B cell (primary cell): ENCODE results near the gene TMEM154. TPM values are rescaled to one million over a fixed set of nuclear protein-coding genes. Genes with fewer than 3 reads are reported as not detected.

ENCODE experiments used
- ATAC-seq: fragments of 200-7000 bp; cut with Tn5 transposase; one replicate; pipeline ENCODE4 v1.10.0; 2021; ENCODE audit warnings: low read depth, mild to moderate bottlenecking, moderate number of reproducible peaks, moderate library complexity
- CTCF ChIA-PET: fragments of 350-600 bp; sonication (Branson Sonifier 250); formaldehyde crosslinking; loops from one replicate; lab custom pipeline; 2021; ENCODE audit warnings: antibody characterized with exemption, inconsistent platforms; lab: Charles Lee
- POLR2A ChIA-PET: fragments of 350-600 bp; sonication (Branson Sonifier 250); formaldehyde crosslinking; loops from one replicate; lab custom pipeline; 2021; ENCODE audit warnings: antibody characterized with exemption; lab: Charles Lee
- DNase-seq: peaks from one replicate; pipeline ENCODE4 v3.0.0; 2013
- H2AFZ ChIP-seq: 2 replicates; pipeline ENCODE4 v1.6.1; 2012; ENCODE audit warnings: mild to moderate bottlenecking, low read depth, low read length; ENCODE audit not compliant: insufficient read depth, poor library complexity, severe bottlenecking
- H3K27ac ChIP-seq, 2 donors: 1 replicate in 1 of 2; 2 replicates in 1 of 2; pipeline ENCODE4 v1.5.1; 2012 to 2013; ENCODE audit warnings: low read length in 2 of 2, mild to moderate bottlenecking in 2 of 2, moderate library complexity in 1 of 2
- H3K27me3 ChIP-seq, 4 experiments: fragments of 200-600 bp in 1 of 4; sonication (generic) in 1 of 4; replicated peaks in 1 of 4; 1 replicate in 2 of 4; 2 replicates in 2 of 4; pipeline versions ENCODE4 v1.6.1 to v1.7.0; 2013 to 2016; ENCODE audit warnings: low read length in 3 of 4, mild to moderate bottlenecking in 2 of 4, mixed read lengths in 1 of 4, moderate library complexity in 1 of 4; ENCODE audit not compliant: insufficient read depth in 4 of 4, control insufficient read depth in 3 of 4; ENCODE audit errors: control extremely low read depth in 1 of 4
- H3K36me3 ChIP-seq, 2 experiments: replicated peaks in 1 of 2; 1 replicate in 1 of 2; 2 replicates in 1 of 2; pipeline versions ENCODE4 v1.6.1 to v1.7.1; 2013; ENCODE audit warnings: low read length in 1 of 2; ENCODE audit not compliant: insufficient read depth in 2 of 2, control insufficient read depth in 1 of 2; ENCODE audit errors: control extremely low read depth in 1 of 2, extremely low read depth in 1 of 2
- H3K4me1 ChIP-seq, 2 donors: fragments of 200-600 bp in 1 of 2; sonication (generic) in 1 of 2; 1 replicate in 1 of 2; 2 replicates in 1 of 2; pipeline versions ENCODE4 v1.5.1 to v1.6.1; 2013 to 2017; ENCODE audit warnings: low read length in 2 of 2; ENCODE audit not compliant: control insufficient read depth in 2 of 2, insufficient read depth in 2 of 2
- H3K4me2 ChIP-seq: replicated peaks from 2 replicates; pipeline ENCODE3; 2012; ENCODE audit warnings: mild to moderate bottlenecking, low read depth, low read length; ENCODE audit not compliant: poor library complexity, severe bottlenecking
- H3K4me3 ChIP-seq, 5 experiments: fragments of 200-600 bp in 1 of 5; sonication (generic) in 1 of 5; 1 replicate in 3 of 5; 2 replicates in 2 of 5; pipeline versions ENCODE4 v1.5.1 to v1.7.0; 2011 to 2016; ENCODE audit warnings: low read length in 4 of 5, mild to moderate bottlenecking in 4 of 5, low read depth in 2 of 5, control low read depth in 1 of 5, moderate library complexity in 1 of 5; ENCODE audit not compliant: insufficient read depth in 1 of 5; ENCODE audit errors: control extremely low read depth in 1 of 5, extremely low read depth in 1 of 5
- H3K79me2 ChIP-seq: fragments of 200-600 bp; sonication (generic); one replicate; pipeline ENCODE4 v1.6.0; 2016; ENCODE audit warnings: low read length; ENCODE audit not compliant: control insufficient read depth, insufficient read depth
- H3K9ac ChIP-seq: fragments of 200-600 bp; sonication (generic); 2 replicates; pipeline ENCODE4 v1.6.1; 2017; ENCODE audit warnings: mild to moderate bottlenecking, low read length, moderate library complexity
- H3K9me3 ChIP-seq, 3 donors: one replicate each; pipeline versions ENCODE4 v1.6.1 to v1.7.1; 2013; ENCODE audit warnings: low read length in 2 of 3; ENCODE audit not compliant: control insufficient read depth in 2 of 3, insufficient read depth in 1 of 3; ENCODE audit errors: control extremely low read depth in 1 of 3
- H4K20me1 ChIP-seq: 2 replicates; pipeline ENCODE4 v1.6.0; 2012; ENCODE audit warnings: mild to moderate bottlenecking, low read length; ENCODE audit not compliant: insufficient read depth, control insufficient read depth, poor library complexity, severe bottlenecking
- H3K27ac Mint-ChIP-seq: one replicate; pipeline ENCODE4 v1.8.0; 2021; ENCODE audit warnings: mixed read lengths
- H3K27me3 Mint-ChIP-seq: one replicate; pipeline ENCODE4 v1.8.0; 2021; ENCODE audit warnings: mixed read lengths
- H3K4me1 Mint-ChIP-seq: one replicate; pipeline ENCODE4 v1.8.0; 2021; ENCODE audit warnings: mixed read lengths
- H3K4me3 Mint-ChIP-seq: one replicate; pipeline ENCODE4 v1.8.0; 2021; ENCODE audit warnings: mixed read lengths
- H3K9me3 Mint-ChIP-seq: one replicate; pipeline ENCODE4 v1.8.0; 2022; ENCODE audit warnings: mixed read lengths; ENCODE audit not compliant: insufficient read depth
- EZH2 ChIP-seq: IDR thresholded peaks from 2 replicates; pipeline ENCODE4 v1.6.1; 2012; ENCODE audit warnings: borderline replicate concordance, low read depth, mild to moderate bottlenecking, moderate library complexity, low read length; ENCODE audit not compliant: insufficient read depth, poor library complexity, severe bottlenecking
- WGBS: methylation state at CpG from one replicate; pipeline ENCODE4 v1.1.5; 2013; ENCODE audit warnings: missing lambda C conversion rate; ENCODE audit not compliant: insufficient coverage; 5-methylcytosine and 5-hydroxymethylcytosine counted together
- intact Hi-C: fragments of 100-400 bp; cut with micrococcal nuclease; formaldehyde crosslinking; loops from one replicate; pipeline ENCODE4 v1.10.0; 2022
- polyA plus RNA-seq: library from polyadenylated mRNA; depleted of rRNA; stranded (reverse); fragments of >200 nt; gene quantifications from 2 replicates; pipeline ENCODE4 v1.2.3, GENCODE V29; 2012
- total RNA-seq, 2 donors: library from RNA; stranded (reverse); fragments of 120-200 nt in 1 of 2; gene quantifications; 1 replicate in 1 of 2; 2 replicates in 1 of 2; pipeline versions ENCODE4 v1.2.3 to v1.2.4, GENCODE V29; 2013 to 2022
- TF ChIP-seq, protein P1 (sequence below): fragments of 200-600 bp; IDR thresholded peaks from one replicate; pipeline ENCODE4 v1.8.0; 2022; ENCODE audit warnings: antibody characterized with exemption, mild to moderate bottlenecking

Gene TMEM154
- total and polyA plus RNA-seq, 2 donors (not counting 1 experiment from before 2014, with no cell fraction given) = 20.1 to 99.1 TPM

GRCh38 chr4:152676052-152676854 lies 3.5 kb downstream of the TMEM154 start:
- TF ChIP-seq, protein P1, sequence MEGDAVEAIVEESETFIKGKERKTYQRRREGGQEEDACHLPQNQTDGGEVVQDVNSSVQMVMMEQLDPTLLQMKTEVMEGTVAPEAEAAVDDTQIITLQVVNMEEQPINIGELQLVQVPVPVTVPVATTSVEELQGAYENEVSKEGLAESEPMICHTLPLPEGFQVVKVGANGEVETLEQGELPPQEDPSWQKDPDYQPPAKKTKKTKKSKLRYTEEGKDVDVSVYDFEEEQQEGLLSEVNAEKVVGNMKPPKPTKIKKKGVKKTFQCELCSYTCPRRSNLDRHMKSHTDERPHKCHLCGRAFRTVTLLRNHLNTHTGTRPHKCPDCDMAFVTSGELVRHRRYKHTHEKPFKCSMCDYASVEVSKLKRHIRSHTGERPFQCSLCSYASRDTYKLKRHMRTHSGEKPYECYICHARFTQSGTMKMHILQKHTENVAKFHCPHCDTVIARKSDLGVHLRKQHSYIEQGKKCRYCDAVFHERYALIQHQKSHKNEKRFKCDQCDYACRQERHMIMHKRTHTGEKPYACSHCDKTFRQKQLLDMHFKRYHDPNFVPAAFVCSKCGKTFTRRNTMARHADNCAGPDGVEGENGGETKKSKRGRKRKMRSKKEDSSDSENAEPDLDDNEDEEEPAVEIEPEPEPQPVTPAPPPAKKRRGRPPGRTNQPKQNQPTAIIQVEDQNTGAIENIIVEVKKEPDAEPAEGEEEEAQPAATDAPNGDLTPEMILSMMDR = no peak
- TF ChIP-seq EZH2 = no peak
- Histone ChIP-seq H4K20me1 (peaks cover 6% of the 10 kb centered on the region), H2AFZ (peak overlapping the region; percentile 26), H3K4me3 (peak overlapping the region in 4 of 5 experiments; percentile 18 to 45 (median 36)), H3K27me3 (no peaks in the 10 kb centered on the region), H3K4me2 (peak overlapping the region; percentile 81), H3K9me3 (no peaks in the 10 kb centered on the region), H3K4me1 (peaks cover 60 to 66% of the 10 kb centered on the region in 2 donors), H3K27ac (peak overlapping the region; percentile 61 to 76), H3K79me2 (peaks cover 87% of the 10 kb centered on the region), H3K36me3 (peaks cover 0 to 21% of the 10 kb centered on the region in 2 experiments), H3K9ac (peak overlapping the region; percentile 53)
- Mint-ChIP-seq H3K9me3 (no peaks in the 10 kb centered on the region), H3K27me3 (no peaks in the 10 kb centered on the region), H3K4me1 (peaks cover 73% of the 10 kb centered on the region), H3K4me3 (peak overlapping the region; percentile 84), H3K27ac (peak overlapping the region; percentile 89)
- WGBS = 0% methylated on average over 1 of the region's 3 CpGs
- DNase-seq (no peak), ATAC-seq (peak; percentile 14)
- intact Hi-C loops = loop anchor here (1.0 to 2.0 kb wide), 3 partner anchors 9 to 103 kb away; partner anchors contain the start of genes ARFIP1 and TIGD4
- ChIA-PET CTCF (interaction anchor here (0.8 to 11.4 kb wide), 12 partner anchors 8 to 267 kb away, joined by 3 to 112 read pairs (median 5); partner anchors contain the start of gene FBXW7), POLR2A (interaction anchor here (0.6 to 1.7 kb wide), 4 partner anchors 13 to 435 kb away, joined by 3 to 8 read pairs (median 3); no protein-coding TSS in a partner anchor)
